Tibial nerve (tissue), 4 donors: ENCODE results near the gene SMYD1.

Experiments
- CTCF ChIP-seq, 5 experiments: fragments of 200-600 bp in 3 of 5; fragments of 450-650 bp in 2 of 5; sonication (generic) in 3 of 5; IDR thresholded peaks; one replicate each; pipeline ENCODE4 v1.5.1; 2016 to 2019; ENCODE audit warnings: antibody characterized with exemption in 5 of 5, mild to moderate bottlenecking in 3 of 5, moderate library complexity in 2 of 5
- EP300 ChIP-seq, 2 donors: sonication (generic); formaldehyde crosslinking; IDR thresholded peaks; one replicate each; pipeline ENCODE4 v1.6.1; 2017; ENCODE audit warnings: antibody characterized with exemption in 2 of 2, mild to moderate bottlenecking in 1 of 2
- POLR2A ChIP-seq, 2 donors: fragments of 450-650 bp; IDR thresholded peaks; one replicate each; pipeline ENCODE4 v1.6.1; 2017; ENCODE audit warnings: antibody characterized with exemption in 2 of 2, mild to moderate bottlenecking in 2 of 2, moderate library complexity in 2 of 2

- TF ChIP-seq POLR2A (IDR thresholded peaks at IDR 0.05) (no peak), CTCF (IDR thresholded peaks at IDR 0.05) (no peak), EP300 (IDR thresholded peaks at IDR 0.05) (no peak)
Measured at GRCh38 chr2:88087073-88087472, 19.4 kb downstream of the SMYD1 start.
